Left lung (tissue), 10 donors: ENCODE data around the gene PLXNA2. TPM values are rescaled to one million over a fixed set of nuclear protein-coding genes. Genes with fewer than 3 reads are reported as not detected.

Experiments used
- ATAC-seq: fragments of 200-7000 bp; cut with Tn5 transposase; one replicate; pipeline ENCODE4 v1.9.1; 2020; ENCODE audit warnings: moderate library complexity
- DNase-seq, 4 donors: peaks; one replicate each; pipeline ENCODE4 v3.0.0-alpha.2; 2013 to 2020
- H3K27ac ChIP-seq, 2 donors: fragments of 200-600 bp; sonication (generic) in 1 of 2; one replicate each; pipeline versions ENCODE4 v1.5.0 to v1.8.0; 2020 to 2021
- H3K27me3 ChIP-seq, 2 donors: fragments of 200-600 bp; sonication (generic) in 1 of 2; one replicate each; pipeline versions ENCODE4 v1.5.0 to v1.8.0; 2020 to 2021
- H3K36me3 ChIP-seq, 2 donors: fragments of 200-600 bp; sonication (generic) in 1 of 2; one replicate each; pipeline versions ENCODE4 v1.5.0 to v1.8.0; 2020 to 2021
- H3K4me1 ChIP-seq, 2 donors: fragments of 200-600 bp; one replicate each; pipeline ENCODE4 v1.8.0; 2021
- H3K4me3 ChIP-seq, 2 donors: fragments of 200-600 bp; sonication (generic) in 1 of 2; one replicate each; pipeline versions ENCODE4 v1.5.0 to v1.8.0; 2020 to 2021; ENCODE audit warnings: mild to moderate bottlenecking in 1 of 2
- H3K9me3 ChIP-seq, 2 donors: fragments of 200-600 bp; sonication (generic) in 1 of 2; one replicate each; pipeline versions ENCODE4 v1.5.0 to v1.8.0; 2020 to 2021
- CTCF ChIP-seq, 2 donors: fragments of 200-600 bp; sonication (generic) in 1 of 2; IDR thresholded peaks; one replicate each; pipeline versions ENCODE4 v1.5.0 to v1.8.0; 2021; ENCODE audit warnings: antibody characterized with exemption in 2 of 2
- intact Hi-C, 2 donors: fragments of 100-400 bp; cut with DNase I; formaldehyde crosslinking; loops; one replicate each; pipeline versions ENCODE4 v1.11.2 to v1.14.2; 2022
- polyA plus RNA-seq, 6 donors: library from polyadenylated mRNA; unstranded; fragments of 120-200 nt; gene quantifications; one replicate each; pipeline ENCODE4 v1.2.1, GENCODE V29; 2013; ENCODE audit not compliant: insufficient read length in 6 of 6
- total RNA-seq, 2 donors: library from RNA; stranded (reverse); fragmentation: NEBNext Ultra II Directional; extraction: Animal tissue kit (Norgen Biotek cat#: 25700); gene quantifications; one replicate each; pipeline ENCODE4 v1.2.1, GENCODE V29; 2021
- donor health status: DM: no; HTN: yes; CAD: no.
- donor health status: DM: no; HTN: no; CAD: no.

PLXNA2 gene
- total and polyA plus RNA-seq, 8 donors: 21.4 to 92.8 (median 34.0) TPM

- H3K27ac ChIP-seq: no peak overlapping the region
- TF ChIP-seq CTCF (IDR thresholded peaks at IDR 0.05): no peak
- intact Hi-C loops: no loop called here
- DNase-seq (no peak), ATAC-seq (no peak)
- no peaks in the 10 kb centered on the region for H3K9me3 ChIP-seq
- no peaks in the 10 kb centered on the region for H3K36me3 ChIP-seq
- no peaks in the 10 kb centered on the region for H3K27me3 ChIP-seq
- H3K4me1 ChIP-seq: no peaks in the 10 kb centered on the region
- H3K4me3 ChIP-seq: no peak overlapping the region
These were observed 271.8 kb downstream of the PLXNA2 start for GRCh38 chr1:207972337-207972736.
